ENCODE measurements around the gene STK40.

The STK40 gene

DNA sequence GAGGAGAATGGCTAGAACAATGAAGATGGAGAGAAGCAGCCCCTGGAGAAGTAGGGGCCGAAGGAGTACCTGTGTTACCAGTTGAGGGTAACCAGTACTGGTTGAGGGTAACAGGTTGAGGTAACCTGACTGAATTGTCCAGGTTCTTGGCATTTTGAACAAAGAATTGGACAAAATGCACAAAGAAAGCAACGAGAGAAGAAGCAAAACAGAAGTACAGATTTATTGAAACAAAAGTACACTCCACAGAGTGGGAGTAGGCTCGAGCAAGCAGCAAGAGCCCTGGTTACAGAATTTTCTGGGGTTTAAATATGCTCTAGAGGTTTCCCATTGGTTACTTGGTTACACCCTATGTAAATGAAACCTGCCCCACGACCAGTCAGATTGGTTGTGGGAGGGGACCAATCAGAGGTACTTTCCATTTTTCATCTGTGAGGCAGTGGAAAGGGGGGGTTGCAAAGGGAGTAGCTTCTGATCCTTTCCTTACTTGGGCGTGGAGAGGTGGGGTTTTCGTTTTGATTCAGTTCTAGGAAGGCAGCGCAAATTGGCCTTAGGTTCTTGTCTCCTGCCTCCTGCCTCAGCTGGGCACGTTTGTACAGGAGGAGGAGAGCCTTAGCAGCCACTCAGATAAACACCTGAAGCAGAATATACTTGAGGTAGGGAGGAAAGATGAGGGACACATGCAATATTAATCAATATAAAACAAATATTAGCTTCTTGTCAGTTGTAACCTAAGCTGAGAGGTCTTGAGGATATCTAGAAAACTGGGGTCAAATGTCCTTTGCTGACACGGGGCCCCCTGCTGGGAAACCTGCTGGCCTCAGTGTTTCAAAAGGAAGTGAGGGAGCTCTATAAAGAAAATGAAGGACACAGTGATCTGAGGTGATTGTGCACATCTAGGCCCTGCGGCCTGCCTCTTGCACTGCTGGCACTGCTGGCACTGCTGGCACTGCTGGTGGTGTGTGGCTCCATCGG lies 26.2 kb upstream of the STK40 start:
- TF ChIP-seq, protein P1, sequence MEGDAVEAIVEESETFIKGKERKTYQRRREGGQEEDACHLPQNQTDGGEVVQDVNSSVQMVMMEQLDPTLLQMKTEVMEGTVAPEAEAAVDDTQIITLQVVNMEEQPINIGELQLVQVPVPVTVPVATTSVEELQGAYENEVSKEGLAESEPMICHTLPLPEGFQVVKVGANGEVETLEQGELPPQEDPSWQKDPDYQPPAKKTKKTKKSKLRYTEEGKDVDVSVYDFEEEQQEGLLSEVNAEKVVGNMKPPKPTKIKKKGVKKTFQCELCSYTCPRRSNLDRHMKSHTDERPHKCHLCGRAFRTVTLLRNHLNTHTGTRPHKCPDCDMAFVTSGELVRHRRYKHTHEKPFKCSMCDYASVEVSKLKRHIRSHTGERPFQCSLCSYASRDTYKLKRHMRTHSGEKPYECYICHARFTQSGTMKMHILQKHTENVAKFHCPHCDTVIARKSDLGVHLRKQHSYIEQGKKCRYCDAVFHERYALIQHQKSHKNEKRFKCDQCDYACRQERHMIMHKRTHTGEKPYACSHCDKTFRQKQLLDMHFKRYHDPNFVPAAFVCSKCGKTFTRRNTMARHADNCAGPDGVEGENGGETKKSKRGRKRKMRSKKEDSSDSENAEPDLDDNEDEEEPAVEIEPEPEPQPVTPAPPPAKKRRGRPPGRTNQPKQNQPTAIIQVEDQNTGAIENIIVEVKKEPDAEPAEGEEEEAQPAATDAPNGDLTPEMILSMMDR (IDR thresholded peaks at IDR 0.05; ENCODE audit: extremely low read depth, insufficient read depth, missing control alignments) = peak; percentile 2
- in situ Hi-C loops (cut with MboI; ENCODE audit: low pct_unique_long_range_greater_than_20kb, low sequenced_read_pairs, unreplicated experiment) = loop anchor here (25.0 kb wide), 1 partner anchor 275 kb away; the partner anchor contains the start of genes COL8A2 and TRAPPC3
- no peak for DNase-seq (ENCODE audit: low spot score)

DNA sequence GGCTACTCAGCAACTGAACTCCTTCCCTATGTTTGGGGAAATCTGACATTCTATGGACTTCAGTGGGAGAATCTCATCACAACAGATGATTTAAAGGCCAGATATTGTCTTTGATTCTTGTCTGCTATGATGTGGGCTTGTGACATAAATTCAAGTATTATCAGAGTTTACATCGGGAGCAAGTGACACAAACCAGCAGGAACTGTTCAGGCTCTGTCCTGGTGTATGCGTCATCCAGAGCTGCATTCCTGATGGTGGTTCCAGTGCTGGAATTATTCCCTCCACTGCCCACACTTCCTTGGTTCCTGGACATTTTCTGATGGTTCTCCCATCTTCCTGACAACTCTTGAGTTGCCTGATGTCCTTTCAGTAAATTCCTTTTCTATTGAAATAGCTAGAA lies 22.8 kb upstream of the STK40 start:
- TF ChIP-seq, protein P1 (IDR thresholded peaks at IDR 0.05; ENCODE audit: extremely low read depth, insufficient read depth, missing control alignments) = no peak
- DNase-seq (ENCODE audit: low spot score) = no peak
- in situ Hi-C loops (cut with MboI; ENCODE audit: low pct_unique_long_range_greater_than_20kb, low sequenced_read_pairs, unreplicated experiment) = loop anchor here (25.0 kb wide), 1 partner anchor 271 kb away; the partner anchor contains the start of genes COL8A2 and TRAPPC3

DNA sequence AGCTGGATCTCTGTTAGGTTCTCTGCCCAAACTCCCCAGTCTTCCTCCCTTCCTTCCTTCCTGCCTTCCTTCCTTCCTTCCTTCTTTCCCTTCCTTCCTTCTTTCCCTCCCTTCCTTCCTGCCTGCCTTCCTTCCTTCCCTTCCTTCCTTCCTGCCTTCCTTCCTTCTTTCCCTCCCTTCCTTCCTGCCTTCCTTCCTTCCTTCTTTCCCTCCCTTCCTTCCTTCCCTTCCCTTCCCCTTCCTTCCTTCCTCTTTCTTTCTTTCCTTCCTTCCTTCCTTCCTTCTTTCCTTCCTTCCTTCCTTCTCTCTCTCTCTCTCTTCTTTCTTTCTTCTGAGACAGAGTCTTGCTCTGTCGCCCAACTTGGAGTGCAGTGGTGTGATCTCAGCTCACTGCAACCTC lies 20.7 kb upstream of the STK40 start:
- in situ Hi-C loops (cut with MboI; ENCODE audit: low pct_unique_long_range_greater_than_20kb, low sequenced_read_pairs, unreplicated experiment) = loop anchor here (25.0 kb wide), 1 partner anchor 269 kb away; the partner anchor contains the start of genes COL8A2 and TRAPPC3
- TF ChIP-seq, protein P1 (IDR thresholded peaks at IDR 0.05; ENCODE audit: extremely low read depth, insufficient read depth, missing control alignments) = no peak
- no peak for DNase-seq (ENCODE audit: low spot score)

DNA sequence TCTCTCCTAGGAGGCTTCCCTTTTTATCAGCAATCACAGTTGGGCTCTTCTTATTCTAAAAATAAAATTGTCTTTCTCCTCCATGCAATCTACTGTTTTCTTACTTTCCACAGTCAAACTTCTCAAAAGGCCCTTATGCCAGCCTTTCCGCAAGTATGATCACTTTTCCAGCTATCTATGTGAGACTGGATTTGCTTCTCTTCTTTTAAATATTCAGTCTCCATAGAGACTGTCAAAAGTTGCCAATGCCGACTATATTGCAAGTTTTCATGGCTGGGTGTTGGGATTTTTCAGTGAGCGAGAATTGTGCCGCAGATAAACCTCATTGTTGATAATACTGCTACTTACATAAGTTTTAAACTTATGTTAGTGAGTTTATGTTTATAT lies 16.8 kb upstream of the STK40 start:
- no peak for DNase-seq (ENCODE audit: low spot score)
- TF ChIP-seq, protein P1 (IDR thresholded peaks at IDR 0.05; ENCODE audit: extremely low read depth, insufficient read depth, missing control alignments) = no peak
- in situ Hi-C loops (cut with MboI; ENCODE audit: low pct_unique_long_range_greater_than_20kb, low sequenced_read_pairs, unreplicated experiment) = loop anchor here (25.0 kb wide), 1 partner anchor 265 kb away; the partner anchor contains the start of genes COL8A2 and TRAPPC3

DNA sequence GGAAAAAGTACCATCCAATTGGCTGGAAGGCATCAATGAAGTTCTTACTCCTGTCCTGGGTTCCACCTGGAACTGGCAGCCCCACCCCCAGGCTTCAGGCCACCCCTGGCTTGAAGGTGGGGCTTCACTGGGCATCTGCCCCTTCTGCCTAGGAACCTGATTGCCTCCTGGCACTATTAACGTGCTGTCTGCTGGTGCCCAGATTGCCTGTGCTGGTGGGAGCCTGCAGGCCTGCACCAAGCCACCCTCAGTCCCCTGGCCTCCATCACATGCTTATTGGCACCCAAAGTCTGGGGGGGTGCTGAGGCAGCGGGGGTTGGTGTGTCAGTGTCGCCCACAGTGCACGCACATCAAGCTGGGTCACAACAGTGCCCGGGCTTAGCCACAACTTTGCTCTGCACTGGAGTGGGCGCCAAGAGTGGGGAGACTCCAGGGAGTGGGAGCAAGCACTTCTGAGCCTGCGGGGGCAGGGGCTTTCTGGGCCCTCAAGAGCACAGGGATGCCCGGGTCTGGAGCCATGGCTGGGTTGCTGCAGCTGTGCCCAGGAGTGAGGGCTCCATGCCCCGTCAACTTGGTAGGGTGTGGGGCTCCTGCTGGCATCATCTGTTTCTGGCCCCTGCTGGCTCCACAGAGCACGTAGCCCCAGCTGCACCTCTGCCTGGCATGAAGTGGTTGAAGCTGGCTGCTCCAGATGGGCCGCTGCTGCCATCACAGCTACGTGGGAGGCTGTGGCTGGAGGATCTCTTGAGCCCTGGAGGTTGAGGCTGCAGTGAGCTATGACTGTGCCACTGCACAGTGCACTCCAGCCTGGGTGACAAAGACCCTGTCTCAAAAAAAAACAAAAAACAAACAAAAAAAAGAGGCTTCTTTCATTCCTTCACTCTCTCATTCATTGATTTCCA lies 16.1 kb upstream of the STK40 start:
- in situ Hi-C loops (cut with MboI; ENCODE audit: low pct_unique_long_range_greater_than_20kb, low sequenced_read_pairs, unreplicated experiment) = loop anchor here (25.0 kb wide), 1 partner anchor 265 kb away; the partner anchor contains the start of genes COL8A2 and TRAPPC3
- TF ChIP-seq, protein P1 (IDR thresholded peaks at IDR 0.05; ENCODE audit: extremely low read depth, insufficient read depth, missing control alignments) = no peak

More for the DNA sequence above, 16.1 kb upstream of the STK40 start:
- no peak for DNase-seq (ENCODE audit: low spot score)
